ENCODE data around the gene ARSB. TPM values are rescaled to one million over a fixed set of nuclear protein-coding genes. Genes with fewer than 3 reads are reported as not detected.

The ARSB gene
- total and polyA plus RNA-seq, 2 experiments from 2014 or later, result 30.1 to 43.7 TPM

- Histone ChIP-seq H3K4me1 (ENCODE audit: insufficient read depth) (no peaks in the 10 kb centered on the region), H3K9me3 (ENCODE audit: low read depth) (no peaks in the 10 kb centered on the region), H3K9me2 (ENCODE audit: insufficient read depth) (no peaks in the 10 kb centered on the region), H3K79me2 (ENCODE audit: insufficient read depth) (no peaks in the 10 kb centered on the region), H3K27me3 (replicated peaks; ENCODE audit: insufficient read depth) (no peaks in the 10 kb centered on the region), H4K20me1 (ENCODE audit: insufficient read depth) (no peaks in the 10 kb centered on the region), H3K4me2 (ENCODE audit: unreplicated experiment) (no peak overlapping the region), H3K9ac (no peak overlapping the region), H2AFZ (no peak overlapping the region), H3K27ac (no peak overlapping the region), H3K36me3 (ENCODE audit: low read depth) (no peaks in the 10 kb centered on the region), H3F3A (ENCODE audit: insufficient read depth) (no peaks in the 10 kb centered on the region), H3K4me3 (no peak overlapping the region)
- WGBS, 2 experiments (ENCODE audit: low coverage in 1 of 2, low lambda C conversion rate in 2 of 2, missing lambda C conversion rate in 2 of 2), result 79 to 86% methylated on average over 1 of the region's 1 CpG
- in situ Hi-C loops (cut with MboI), result no loop called here
- no peak for DNase-seq
- TF ChIP-seq EZH2phosphoT487 (IDR thresholded peaks at IDR 0.05; ENCODE audit: insufficient read depth, low read depth), result no peak
- no peak for TF ChIP-seq EZH2 (IDR thresholded peaks at IDR 0.05; ENCODE audit: insufficient read depth, poor library complexity, severe bottlenecking)
Measured at GRCh38 chr5:78741019-78741418, 244.1 kb downstream of the ARSB start.

- TF ChIP-seq EZH2phosphoT487 (IDR thresholded peaks at IDR 0.05; ENCODE audit: insufficient read depth, low read depth) (no peak), EZH2 (IDR thresholded peaks at IDR 0.05; ENCODE audit: insufficient read depth, poor library complexity, severe bottlenecking) (no peak)
- WGBS, 2 experiments (ENCODE audit: low coverage in 1 of 2, low lambda C conversion rate in 2 of 2, missing lambda C conversion rate in 2 of 2), result 63 to 74% methylated on average over 4 of the region's 4 CpGs
- Histone ChIP-seq H3K4me1 (ENCODE audit: insufficient read depth) (no peaks in the 10 kb centered on the region), H3K9ac (no peak overlapping the region), H3K9me3 (ENCODE audit: low read depth) (no peaks in the 10 kb centered on the region), H3K79me2 (ENCODE audit: insufficient read depth) (no peaks in the 10 kb centered on the region), H3K27me3 (replicated peaks; ENCODE audit: insufficient read depth) (no peaks in the 10 kb centered on the region), H3K27ac (no peak overlapping the region), H3K36me3 (ENCODE audit: low read depth) (no peaks in the 10 kb centered on the region), H3K4me2 (ENCODE audit: unreplicated experiment) (no peak overlapping the region), H3K4me3 (no peak overlapping the region), H3K9me2 (ENCODE audit: insufficient read depth) (no peaks in the 10 kb centered on the region), H3F3A (ENCODE audit: insufficient read depth) (no peaks in the 10 kb centered on the region), H2AFZ (no peak overlapping the region), H4K20me1 (ENCODE audit: insufficient read depth) (no peaks in the 10 kb centered on the region)
- no peak for DNase-seq
- in situ Hi-C loops (cut with MboI), result no loop called here
Measured at GRCh38 chr5:78738693-78739300, 246.3 kb downstream of the ARSB start.

- H3K9ac ChIP-seq, result no peak overlapping the region
- in situ Hi-C loops (cut with MboI), result no loop called here
- H2AFZ ChIP-seq, result no peak overlapping the region
- no peaks in the 10 kb centered on the region for H4K20me1 ChIP-seq (ENCODE audit: insufficient read depth)
- H3K9me3 ChIP-seq (ENCODE audit: low read depth), result no peaks in the 10 kb centered on the region
- no peak overlapping the region for H3K4me3 ChIP-seq
- DNase-seq, result no peak
- no peaks in the 10 kb centered on the region for H3F3A ChIP-seq (ENCODE audit: insufficient read depth)
- H3K79me2 ChIP-seq (ENCODE audit: insufficient read depth), result no peaks in the 10 kb centered on the region
- TF ChIP-seq EZH2phosphoT487 (IDR thresholded peaks at IDR 0.05; ENCODE audit: insufficient read depth, low read depth) (no peak), EZH2 (IDR thresholded peaks at IDR 0.05; ENCODE audit: insufficient read depth, poor library complexity, severe bottlenecking) (no peak)
- H3K27ac ChIP-seq, result no peak overlapping the region
- no peaks in the 10 kb centered on the region for H3K27me3 ChIP-seq (replicated peaks; ENCODE audit: insufficient read depth)
- WGBS, 2 experiments (ENCODE audit: low coverage in 1 of 2, low lambda C conversion rate in 2 of 2, missing lambda C conversion rate in 2 of 2), result 93 to 96% methylated on average over 3 of the region's 3 CpGs
- no peaks in the 10 kb centered on the region for H3K36me3 ChIP-seq (ENCODE audit: low read depth)
- H3K9me2 ChIP-seq (ENCODE audit: insufficient read depth), result no peaks in the 10 kb centered on the region
- no peak overlapping the region for H3K4me2 ChIP-seq (ENCODE audit: unreplicated experiment)
- H3K4me1 ChIP-seq (ENCODE audit: insufficient read depth), result no peaks in the 10 kb centered on the region
Measured at GRCh38 chr5:78738104-78738503, 247.0 kb downstream of the ARSB start.

- H3K36me3 ChIP-seq (ENCODE audit: low read depth), result no peaks in the 10 kb centered on the region
- no peak overlapping the region for H3K4me3 ChIP-seq
- no peaks in the 10 kb centered on the region for H3K79me2 ChIP-seq (ENCODE audit: insufficient read depth)
- TF ChIP-seq EZH2phosphoT487 (IDR thresholded peaks at IDR 0.05; ENCODE audit: insufficient read depth, low read depth), result no peak
- in situ Hi-C loops (cut with MboI), result no loop called here
- H3K27me3 ChIP-seq (replicated peaks; ENCODE audit: insufficient read depth), result no peaks in the 10 kb centered on the region
- 96% methylated on average over 4 of the region's 4 CpGs for WGBS, 2 experiments (ENCODE audit: low coverage in 1 of 2, low lambda C conversion rate in 2 of 2, missing lambda C conversion rate in 2 of 2)
- H3K9ac ChIP-seq, result no peak overlapping the region
- no peaks in the 10 kb centered on the region for H4K20me1 ChIP-seq (ENCODE audit: insufficient read depth)
- peaks cover 7% of the 10 kb centered on the region; the same call in 1 of the 2 replicates for H3F3A ChIP-seq (ENCODE audit: insufficient read depth)
- no peak overlapping the region for H3K27ac ChIP-seq
- no peak overlapping the region for H2AFZ ChIP-seq
- no peaks in the 10 kb centered on the region for H3K9me2 ChIP-seq (ENCODE audit: insufficient read depth)
- peaks cover 8% of the 10 kb centered on the region; the same call in 1 of the 2 replicates for H3K4me1 ChIP-seq (ENCODE audit: insufficient read depth)
- H3K4me2 ChIP-seq (ENCODE audit: unreplicated experiment), result no peak overlapping the region
- no peak for DNase-seq
- no peaks in the 10 kb centered on the region for H3K9me3 ChIP-seq (ENCODE audit: low read depth)
Measured at GRCh38 chr5:78735834-78736463, 249.2 kb downstream of the ARSB start.
